NCI-H146 treated with DMSO at 0.1 percent for 48 hours (cell line): ENCODE measurements around the gene GPR55.
"Not testable (repeated sequence)": the region's sequence is repeated elsewhere in the genome, so short reads cannot be mapped to it uniquely, and the experiment has no call there.

Experiments used
- DNase-seq: peaks from one replicate; lab custom pipeline; 2025; ENCODE audit not compliant: unreplicated experiment; lab: John Stamatoyannopoulos, UW

The GPR55 gene

DNA sequence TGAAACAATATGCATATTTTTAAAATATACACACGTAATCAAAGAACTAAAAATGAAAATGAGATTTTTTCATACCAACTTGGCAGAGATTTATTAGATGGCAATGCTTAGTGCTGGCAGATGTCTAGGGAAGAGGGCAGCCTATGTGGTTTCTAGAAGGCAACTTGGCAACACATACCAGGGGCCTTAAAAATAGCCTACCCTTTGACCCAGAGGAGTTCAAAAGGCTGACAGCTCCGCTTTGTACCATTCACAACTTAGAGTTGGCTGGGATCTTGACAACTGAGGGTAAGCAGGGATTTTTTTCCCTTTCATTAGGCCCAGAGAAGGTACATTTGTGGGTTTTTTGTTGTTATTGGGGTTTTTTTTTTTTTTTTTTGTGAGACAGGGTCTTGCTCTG, 26.4 kb upstream of the GPR55 start:
- no peak for DNase-seq

DNA sequence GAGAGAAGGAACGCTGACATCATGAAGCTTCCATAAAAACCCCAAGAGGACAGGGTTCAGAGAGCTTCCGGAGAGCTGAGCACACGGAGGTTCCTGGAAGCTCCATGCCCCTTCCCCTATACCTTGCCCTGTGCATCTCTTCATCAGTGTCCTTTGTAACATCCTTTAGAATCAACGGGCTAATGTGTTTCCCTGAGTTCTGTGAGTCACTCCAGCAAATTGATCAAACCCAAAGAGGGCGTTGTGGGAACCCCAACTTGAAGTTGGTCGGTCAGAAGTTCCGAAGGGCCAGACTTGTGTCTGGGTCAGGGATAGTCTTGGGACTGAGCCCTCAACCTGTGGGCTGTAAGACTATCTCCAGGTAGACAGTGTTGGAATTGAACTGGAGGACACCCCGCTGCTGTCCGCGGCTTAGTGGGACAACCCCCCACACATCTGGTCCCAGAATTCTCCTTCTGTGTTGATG, 25.9 kb upstream of the GPR55 start:
- no peak for DNase-seq

DNA sequence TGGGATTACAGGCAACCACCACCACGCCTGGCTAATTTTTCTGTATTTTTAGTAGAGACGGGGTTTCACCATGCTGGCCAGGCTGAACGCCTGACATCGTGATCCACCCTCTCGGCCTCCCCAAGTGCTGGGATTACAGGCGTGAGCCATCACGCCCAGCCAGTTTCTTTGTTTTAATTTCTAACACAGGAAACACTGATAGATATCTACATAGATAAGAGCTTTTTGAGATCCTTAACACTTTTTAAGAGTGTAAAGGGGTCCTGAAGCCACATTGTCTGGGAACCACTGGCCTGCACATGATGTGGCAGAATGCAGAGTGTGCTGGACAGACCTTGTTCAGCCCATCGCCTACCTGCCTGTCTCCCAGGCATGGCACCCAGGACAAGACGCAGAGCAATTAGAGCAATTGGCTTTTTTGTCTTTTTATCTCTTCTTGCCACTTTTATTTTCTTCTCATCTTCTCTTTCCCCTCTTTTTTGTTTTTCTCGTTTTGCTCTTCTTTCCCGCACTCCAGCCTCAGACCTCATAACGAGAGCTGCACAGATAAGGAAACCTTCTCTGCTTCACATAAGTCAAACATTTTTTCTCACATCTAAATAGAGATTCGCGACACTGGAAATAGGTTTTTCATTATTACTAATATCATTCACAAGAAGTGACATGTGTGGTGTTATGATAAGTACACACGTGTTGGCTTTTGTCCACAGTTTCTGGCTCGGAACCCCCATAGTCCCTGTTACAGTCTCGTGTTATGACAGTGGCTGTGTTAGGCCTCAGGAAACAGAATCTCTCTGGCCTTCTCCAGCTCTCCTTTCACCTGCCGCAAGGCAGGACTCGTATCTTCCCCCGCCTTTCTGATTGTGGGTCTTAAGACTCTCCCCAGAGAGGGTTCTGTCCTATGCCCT, 25.2 kb upstream of the GPR55 start:
- no peak for DNase-seq

DNA sequence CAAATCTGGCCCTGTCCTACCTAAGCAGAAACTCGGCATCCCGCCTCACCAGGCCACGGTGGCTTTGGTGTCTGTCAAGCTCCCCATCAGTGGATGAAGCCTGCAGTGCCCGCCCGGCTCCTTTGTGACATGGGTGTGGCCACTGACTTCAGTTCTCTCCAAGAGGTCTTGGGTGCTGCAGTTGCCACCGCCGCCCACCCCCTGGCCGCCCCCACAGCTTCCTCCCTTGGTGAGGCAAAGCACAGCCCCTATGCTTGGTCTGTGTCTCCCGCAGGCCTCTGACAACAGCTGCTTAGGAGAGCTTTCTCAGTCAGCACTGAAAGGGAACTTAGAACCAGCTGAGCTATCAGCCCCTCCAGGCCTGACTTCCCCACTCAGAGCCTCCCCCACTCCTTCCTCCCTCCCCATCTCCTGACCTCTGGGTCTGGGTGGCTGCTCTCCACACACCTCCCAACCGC, 22.9 kb upstream of the GPR55 start:
- DNase-seq: no peak

DNA sequence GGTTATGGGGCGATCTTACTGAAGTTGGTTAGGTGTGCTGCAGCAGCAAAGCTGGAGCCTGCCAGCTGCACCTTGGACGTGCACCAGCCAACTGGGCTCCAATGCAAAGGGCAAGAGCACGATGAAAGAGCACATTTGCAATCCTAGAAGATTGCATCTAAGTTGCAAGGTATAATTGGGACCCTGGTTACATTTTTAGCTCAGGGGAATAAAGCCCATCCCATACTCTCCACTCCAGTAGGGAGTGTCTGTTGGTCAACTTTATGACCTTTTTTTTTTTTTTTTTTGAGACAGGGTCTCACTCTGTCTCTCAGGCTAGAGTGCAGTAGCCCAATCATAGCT, 22.2 kb upstream of the GPR55 start:
- DNase-seq: no peak

DNA sequence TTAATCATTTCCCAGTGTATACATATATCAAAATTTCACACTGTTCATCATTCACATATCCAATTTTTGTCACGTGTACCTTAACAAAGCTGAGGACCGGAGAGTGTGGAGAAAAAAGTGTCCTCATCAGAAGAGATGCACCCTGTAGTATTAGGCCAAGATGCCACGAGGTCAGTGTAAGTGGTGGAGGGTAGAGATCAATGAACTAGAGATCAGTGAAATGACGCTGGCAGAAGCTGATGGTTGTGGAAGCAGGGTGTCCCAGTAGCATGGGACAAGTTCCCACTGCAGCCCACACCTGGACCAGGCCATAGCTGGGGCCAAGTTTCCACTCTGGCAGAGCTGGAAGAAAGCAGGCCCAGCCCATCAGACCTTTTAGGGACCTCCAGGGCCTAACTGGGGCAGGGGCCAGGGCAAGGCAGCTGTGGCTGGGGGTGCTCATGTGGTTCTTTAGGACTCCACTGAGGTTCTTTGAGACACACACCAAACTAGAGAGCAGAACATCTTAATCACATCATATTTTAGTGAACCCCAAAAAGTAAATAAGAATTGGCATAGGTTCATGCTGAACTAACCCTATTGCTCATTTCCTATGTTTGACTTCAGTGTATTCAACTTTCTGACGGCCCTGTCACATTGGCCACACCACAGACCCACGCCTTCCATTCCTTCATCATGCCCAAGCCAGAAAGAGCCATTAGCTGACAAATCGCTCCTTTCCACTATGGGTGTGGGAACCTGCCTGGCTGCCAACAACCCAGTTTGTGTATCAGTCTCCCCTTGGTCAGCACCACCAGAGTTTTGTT, 21.6 kb upstream of the GPR55 start:
- no peak for DNase-seq

DNA sequence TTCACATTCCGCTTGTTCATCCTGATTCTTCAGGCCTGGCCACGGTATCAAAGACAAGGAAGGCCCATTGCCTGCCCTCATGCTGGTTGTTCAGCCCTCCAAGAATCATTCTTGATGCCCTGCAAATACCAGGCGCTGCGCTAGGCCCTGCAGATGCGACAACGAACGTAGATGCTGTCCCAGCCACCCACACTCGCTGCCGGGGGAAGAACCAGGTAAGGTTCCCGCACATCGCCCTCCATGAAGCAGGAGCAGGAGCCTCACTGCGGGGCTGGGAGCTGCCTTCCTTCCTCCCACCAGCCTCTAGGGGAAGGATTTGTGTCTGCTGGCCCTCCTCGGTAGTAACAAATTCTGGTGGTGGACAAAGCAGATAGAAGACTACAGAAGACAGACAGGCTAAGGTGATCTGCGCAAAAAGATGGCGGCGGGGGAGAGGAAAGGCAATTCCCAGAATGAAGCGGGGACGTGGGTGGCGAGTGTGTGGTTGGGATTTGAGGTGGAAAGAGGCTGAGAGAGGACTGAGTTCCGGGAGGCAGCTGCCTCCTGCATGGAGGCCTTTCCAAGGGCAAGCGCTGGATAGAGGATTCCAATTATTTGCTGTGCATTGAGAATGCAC, 19.8 kb upstream of the GPR55 start:
- DNase-seq: no peak

DNA sequence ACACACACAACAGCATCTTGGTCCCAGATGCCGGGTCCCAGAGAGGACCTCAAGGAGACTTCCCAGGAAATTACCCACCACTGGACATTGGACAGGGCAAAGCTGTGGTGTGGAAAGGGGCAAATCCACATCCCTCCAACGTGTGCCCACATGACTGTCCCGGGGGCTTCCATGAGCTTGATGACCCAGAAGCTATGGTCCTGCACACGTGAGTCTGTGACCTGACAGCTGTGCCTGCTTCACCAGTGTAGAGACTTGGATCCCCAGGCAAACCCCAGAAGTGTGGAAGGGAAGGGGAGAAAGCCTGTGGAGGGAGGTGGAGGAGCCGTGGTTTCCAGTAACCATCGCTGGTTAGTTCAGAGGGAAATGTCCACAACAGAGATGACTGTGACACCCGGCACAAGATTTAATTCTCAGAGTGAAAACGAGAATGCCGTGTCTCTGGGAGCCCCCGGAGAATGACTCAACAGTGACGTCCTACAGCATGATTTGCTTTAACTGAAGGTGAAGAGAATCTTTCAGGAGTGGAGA, 19.1 kb upstream of the GPR55 start:
- DNase-seq: no peak

DNA sequence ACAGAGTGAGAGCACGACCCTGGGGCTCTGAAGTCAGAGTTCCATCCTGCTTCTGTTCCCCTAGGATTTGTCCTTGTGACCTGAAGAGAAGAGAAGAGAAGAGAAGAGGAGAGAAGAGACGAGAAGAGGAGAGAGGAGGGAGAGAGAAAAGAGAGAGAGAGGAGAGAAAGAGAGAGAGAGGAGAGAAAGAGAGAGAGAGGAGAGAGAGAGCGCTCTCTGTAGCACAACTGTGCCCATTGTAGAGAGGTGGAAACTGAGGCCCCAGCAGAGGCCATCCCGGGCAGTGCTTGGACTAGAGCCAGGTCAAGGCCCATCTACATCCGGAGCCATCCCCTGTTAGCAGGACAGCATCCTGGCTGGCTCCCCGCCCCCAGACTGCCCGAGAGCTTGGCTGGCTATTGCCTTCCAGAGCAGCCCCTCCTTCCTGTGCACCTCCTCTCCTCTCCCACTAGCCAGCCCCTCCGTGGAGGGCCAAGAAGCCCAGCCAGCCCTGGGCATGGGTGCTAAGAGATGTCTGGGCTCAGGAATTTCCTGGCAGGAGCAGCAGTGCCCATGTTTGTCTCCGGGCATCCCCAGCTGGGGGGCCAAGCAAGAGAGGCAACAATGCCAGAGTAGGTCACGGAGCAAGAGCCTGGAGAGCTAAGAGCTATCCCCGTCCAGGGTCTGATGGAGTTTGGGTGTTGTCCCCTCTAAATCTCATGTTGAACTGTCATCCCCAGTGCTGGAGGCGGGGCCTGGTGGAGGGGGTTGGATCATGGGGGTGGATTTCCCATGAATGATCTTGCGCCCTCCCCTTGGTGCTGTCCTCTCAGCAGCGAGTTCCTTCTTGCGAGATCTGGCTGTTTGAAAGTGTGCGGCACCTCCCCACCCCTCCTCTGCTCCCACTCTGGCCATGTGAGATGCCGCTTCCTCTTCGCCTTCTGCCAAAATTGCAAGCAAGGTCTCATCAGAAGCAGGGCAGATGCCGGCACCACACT, 18.2 kb upstream of the GPR55 start:
- DNase-seq: no peak

DNA sequence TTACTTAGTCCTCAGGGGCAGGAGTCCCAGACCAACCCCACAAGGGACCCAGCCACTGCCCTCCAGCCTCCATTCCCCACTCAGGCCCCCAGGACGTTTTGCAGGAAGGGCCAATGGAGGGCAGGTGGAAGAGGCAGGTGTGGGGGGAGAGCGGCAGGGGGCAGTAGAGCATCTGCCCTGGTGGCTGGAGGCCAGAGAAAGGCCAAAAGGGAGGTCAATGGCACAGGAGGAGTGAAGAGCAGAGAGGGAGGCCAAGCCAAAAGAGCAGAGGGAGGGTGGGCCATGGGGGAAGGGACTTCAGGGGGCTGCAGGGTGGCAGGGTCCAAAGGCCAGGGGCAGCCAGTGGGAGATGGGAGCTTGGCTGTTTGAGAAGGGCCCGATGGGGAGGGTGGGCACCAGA, 17.3 kb upstream of the GPR55 start:
- DNase-seq: no peak

DNA sequence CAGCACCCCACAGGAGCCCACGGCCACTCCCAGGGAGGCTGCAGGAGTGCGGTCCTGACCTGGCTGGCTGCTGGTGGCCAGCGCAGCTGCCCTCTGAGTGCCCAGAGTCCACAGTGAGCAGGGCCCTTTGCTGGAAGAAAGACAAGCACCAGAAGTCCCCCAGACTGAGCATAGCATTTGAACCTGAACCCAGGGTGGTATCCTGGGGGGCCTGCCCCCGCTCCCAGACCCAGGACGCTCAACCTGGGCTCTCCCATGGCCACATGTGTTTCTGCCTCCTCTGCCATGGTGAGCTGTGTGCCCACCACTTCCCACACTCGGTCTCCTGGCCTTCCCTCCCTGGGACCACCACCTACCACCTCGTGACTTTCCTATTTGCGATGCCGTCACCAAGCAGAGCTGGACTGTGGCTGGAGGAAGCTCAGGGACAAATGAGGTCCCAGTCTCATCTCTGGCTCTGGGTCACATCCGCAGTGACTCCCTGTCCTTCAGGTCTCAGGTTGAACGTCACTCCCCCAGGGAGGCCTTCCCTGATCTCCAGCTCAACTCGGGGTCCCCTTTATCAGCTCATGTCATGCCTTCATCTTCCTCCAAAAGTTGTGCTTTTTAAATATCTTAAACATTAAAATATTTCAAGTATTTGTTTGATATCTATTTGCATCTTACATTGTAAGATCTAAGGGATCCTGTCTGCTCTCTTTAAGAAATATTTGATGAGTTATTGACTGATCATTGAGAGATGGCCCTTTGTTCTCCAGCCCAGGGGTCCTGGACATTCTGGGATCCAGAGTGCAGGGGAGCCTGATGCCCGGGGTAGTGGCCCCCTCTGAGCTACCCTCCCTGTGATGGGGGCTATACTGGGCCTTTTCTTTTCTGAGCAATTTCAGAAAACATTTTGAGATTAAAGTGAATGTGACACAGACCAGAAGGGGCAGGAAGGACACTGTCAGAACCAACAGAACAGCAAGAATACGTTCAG, 16.4 kb upstream of the GPR55 start:
- DNase-seq: no peak

DNA sequence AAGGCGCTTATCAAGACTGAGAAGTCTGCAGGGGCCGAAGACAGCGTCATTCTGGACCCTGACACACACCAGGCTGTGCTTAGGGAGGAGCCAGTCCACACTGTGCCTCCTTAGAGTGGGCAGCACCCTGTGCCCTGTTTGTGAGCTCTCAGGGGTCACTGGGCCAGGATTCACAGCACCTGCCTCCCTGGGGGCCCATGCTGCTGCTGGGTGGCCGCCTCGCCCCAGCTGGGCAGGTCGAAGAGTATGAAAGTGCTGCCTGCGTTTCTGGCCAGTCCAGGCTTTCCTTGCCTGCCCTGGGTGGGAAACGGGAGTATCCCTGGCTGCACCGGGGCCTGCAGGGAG, 15.4 kb upstream of the GPR55 start:
- DNase-seq: no peak

DNA sequence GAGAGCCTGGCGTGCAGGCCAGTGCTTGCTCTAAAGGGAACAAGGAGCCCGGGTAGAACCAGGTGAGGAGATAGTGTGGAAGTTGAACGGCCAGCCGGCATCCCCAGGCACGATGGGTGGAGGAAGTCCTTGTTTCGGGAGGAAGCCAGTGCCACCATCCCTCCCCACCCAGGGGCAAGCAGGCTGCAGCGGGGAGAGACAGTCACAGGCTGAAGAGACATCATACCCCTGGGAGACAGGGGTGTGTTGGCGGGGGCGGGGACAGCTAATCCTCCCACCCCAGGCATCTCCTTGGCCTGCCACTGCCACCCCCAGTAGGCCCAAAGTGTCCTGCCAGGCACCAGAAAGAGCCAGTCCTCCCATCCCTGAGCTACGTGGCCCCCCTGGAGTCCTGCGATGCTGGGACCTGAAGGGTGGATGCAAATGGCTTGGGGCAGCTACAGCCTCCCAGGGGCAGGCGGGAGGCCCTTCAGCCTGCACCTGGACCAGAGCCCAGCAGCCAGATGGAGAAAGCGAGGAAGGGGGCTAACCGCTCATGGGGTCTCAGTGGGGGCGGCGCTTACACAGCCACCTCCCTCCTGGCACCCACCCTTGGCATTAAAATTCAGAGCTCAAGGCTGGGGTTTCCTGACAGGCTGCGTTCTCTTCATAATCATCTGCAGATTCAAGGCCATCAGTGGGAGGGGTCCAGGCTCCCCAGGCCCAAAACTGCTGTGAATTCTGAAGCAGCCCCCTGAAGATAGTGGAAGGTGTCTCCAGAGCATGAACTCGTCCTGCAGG, 14.8 kb upstream of the GPR55 start:
- DNase-seq: no peak

DNA sequence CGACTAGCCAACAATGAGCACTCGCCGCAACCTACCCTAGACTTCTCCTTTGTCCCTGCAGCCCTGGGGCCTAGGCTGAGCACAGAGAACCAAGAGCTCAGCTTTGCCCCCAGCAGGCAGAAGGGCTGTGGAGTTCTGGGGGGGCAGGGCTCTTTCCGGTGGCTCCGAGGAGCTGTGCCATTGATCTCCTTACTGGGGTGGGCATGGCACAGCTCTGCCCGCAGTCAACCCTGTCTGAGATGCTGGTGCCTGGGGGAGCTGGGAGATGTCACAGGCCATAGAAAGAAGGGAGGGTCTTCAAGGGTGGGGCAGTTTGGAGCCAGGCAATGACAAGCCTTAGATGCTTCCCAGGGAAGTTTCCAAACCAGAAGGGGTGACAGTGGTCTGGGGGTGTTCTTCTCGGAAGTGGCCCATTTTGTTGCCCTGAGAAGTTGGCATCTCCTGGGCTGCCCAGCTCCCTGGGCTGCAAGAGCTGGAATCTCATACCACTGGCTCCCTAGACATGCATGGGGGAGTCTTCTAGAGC, 14.1 kb upstream of the GPR55 start:
- DNase-seq: no peak

DNA sequence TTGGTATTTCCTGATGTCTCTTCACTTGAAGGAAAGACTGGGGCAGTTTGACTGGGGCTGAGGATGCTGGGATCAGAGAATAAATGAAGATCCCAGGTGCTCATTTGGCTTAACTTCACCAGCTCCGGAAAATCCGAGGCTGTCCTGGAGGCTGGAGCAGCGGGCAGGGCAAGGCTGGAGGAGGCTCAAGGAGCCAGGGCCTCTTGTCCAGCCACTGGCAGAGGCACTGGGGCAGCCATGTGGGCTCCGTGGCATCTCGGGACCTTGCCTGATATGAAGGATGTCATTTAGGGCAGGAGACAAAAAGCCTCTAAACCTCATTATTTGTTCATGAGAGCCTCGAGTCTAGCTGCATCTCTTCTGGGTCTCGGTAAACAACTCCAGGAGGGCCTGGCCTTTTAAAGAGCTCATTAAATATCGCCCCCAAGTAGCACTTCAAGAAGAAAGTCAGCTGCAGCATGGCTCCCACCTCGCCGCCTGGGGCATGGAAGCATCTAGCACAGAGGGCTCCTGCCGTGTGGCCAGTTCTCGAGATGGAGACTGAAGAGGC, 13.5 kb upstream of the GPR55 start:
- DNase-seq: no peak

DNA sequence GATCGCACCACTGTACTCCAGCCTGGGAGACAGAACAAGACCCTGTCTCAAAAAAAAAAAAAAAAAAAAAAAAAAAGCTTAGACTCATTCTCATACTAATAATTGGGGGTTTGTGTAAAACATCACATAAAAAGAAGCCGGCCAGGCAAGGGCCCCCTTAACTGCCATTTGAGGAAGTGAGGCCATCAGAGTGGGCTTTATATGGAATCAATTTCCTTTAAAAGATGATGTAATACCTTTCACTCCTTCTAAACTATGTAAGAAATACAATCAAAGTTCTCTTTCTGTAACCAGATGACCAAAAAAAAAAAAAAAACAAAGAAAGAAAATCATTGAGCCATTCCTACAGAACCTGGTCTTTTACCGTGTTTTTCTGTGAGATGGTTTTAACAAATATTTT, 13.1 kb upstream of the GPR55 start:
- no peak for DNase-seq

DNA sequence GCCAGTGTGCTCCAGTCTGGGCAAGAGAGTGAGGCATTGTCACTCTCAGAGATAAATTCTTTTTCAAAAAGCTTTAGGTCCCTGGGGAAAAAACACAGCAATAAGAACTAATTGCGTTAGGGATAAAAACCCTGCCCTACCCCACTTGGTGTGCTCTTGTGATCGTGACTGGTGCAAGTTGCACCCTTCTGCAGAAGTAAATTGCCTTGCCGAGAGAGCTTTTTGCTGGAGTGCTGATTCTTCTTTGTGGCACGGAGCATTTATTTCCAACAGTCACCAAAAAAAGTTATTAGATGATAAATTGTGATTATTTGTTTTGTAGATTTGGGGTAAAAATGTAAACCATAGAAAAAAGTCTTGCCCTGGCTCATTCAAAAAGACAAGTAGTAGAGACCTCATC, 12.3 kb upstream of the GPR55 start:
- no peak for DNase-seq

DNA sequence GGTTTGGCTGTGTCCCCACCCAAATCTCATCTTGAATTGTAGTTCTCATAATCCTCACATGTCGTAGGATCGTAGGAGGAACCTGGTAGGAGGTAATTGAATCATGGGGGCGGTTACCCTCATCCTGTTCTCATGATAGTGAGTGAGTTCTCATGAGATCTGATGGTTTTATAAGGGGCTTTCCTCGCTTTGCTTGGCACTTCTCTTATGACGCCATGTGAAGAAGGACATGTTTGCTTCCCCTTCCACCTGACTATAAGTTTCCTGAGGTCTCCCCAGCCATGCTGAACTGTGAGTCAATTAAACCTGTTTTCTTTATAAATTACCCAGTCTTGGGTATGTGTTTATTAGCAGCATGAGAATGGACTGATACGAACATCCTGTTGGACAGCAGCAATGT, 11.2 kb upstream of the GPR55 start:
- DNase-seq: not testable (repeated sequence)
